AG08396 (cell line): ENCODE measurements around the gene STX10.

Source experiments
- DNase-seq: peaks from one replicate; pipeline ENCODE4 v3.0.0; 2012; ENCODE audit warnings: low spot score, mixed read lengths

Gene STX10

DNA sequence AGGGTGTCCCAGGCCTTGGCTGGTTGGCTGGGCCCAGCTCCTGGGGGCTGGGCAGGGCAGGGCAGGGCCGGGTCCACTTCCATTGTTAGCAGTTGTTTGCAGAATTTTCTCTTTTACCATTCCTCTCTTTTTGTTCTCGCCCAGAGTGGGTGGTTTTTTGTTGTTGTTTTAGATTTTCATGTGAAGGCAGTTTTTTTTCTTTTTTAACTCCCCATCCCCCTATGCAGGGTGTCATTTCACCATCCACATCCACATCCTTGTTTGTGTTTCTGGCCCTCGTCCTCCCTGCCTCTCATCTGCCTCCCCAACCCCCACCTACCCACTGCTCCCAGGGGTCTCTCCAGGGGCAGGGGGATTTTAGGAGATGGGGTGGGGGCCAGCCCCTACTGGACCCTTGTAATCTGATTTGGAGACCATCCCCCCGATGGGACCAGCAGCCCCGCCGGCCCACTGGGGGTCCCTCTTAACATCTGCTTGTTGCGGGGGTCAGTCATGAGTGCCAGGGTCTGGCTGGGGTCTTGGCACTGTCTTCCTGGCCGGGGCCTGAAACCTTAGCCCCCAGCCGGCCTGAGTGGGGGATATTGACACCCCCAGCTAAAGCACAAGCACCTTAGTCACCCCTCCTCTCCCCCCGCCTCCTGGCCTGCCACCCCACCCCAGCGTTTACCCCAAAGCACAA, 10.4 kb downstream of the STX10 start:
- no peak for DNase-seq

DNA sequence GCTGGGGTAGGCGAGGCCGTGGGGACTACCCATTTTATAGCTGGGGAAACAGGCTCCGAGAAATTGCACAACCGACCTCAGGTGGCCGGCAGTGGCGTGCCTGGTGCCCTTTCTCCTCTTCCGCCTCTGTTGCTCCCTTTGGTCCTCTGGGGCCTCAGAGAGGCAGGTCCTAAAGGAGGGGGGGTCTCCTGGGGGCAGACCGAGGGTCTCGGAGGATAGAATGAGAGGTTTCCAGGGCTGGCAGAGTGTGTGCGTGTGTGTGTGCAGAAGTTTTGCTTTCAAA, 11.3 kb downstream of the STX10 start:
- no peak for DNase-seq

DNA sequence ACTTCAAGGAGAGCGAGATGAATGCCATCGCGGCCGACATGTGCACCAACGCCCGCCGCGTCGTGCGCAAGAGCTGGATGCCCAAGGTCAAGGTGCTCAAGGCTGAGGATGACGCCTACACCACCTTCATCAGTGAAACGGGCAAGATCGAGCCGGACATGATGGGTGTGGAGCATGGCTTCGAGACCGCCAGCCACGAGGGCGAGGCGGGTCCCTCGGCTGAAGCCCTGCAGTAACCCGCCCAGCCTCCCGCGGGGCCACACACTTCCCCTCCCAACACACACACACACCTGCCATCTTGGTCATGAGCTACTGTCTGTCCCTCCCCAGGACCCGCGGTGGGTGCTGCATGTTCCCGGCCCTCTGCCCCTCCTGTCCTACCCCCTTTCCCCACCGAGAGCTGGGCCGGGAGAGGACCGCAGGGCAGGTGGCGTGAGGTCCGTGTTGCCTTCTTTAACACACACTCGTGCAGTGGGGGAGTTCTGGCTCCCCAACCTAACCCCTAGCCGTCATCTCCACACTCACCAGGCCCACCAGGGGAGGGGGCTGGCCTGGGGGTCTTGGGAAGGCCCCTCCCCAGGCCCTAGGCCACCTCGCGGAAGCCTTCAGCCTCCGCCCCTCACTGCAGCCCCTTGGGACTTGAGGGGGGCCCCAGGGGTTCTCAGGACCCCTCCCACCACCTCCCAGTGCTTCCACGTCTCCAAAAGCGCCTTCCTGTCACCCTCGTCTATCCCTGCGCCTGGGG, 11.8 kb downstream of the STX10 start:
- DNase-seq, result no peak

DNA sequence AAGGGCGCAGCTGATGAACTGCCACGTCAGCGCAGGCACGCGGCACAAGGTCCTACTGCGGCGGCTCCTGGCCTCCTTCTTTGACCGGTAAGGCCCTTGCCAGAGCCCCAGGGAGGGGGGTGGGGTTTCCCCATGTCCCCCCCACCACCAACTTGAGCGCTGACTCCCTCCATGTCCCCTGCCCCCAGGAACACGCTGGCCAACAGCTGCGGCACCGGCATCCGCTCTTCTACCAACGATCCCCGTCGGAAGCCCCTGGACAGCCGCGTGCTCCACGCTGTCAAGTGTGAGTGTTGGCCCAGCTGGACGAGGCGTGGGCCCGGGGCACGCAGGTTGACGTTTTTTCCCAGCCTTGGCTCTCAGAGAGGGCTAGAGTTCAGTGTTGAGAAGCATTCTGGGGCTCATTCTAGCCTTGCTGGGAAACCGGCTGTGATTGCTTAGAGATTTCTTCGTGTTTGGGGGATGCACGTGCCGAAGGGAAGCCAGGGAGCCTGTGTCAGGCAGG, 12.8 kb downstream of the STX10 start:
- DNase-seq, result no peak

DNA sequence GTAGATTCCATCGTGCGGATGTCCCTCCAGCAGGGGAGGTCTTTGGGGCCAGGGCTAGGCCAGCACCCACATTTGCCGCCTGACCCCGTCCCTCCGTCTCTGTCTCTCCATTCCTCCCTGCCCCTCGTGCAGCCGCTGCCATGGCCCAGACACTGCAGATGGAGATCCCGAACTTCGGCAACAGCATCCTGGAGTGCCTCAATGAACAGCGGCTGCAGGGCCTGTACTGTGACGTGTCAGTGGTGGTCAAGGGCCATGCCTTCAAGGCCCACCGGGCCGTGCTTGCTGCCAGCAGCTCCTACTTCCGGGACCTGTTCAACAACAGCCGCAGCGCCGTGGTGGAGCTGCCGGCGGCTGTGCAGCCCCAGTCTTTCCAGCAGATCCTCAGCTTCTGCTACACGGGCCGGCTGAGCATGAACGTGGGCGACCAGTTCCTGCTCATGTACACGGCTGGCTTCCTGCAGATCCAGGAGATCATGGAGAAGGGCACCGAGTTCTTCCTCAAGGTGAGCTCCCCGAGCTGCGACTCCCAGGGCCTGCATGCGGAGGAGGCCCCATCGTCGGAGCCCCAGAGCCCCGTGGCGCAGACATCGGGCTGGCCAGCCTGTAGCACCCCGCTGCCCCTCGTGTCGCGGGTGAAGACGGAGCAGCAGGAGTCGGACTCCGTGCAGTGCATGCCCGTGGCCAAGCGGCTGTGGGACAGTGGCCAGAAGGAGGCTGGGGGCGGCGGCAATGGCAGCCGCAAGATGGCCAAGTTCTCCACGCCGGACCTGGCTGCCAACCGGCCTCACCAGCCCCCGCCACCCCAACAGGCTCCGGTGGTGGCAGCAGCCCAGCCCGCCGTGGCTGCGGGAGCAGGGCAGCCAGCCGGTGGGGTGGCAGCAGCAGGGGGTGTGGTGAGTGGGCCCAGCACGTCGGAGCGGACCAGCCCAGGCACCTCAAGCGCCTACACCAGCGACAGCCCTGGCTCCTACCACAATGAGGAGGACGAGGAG, 14.8 kb downstream of the STX10 start:
- DNase-seq, result no peak

DNA sequence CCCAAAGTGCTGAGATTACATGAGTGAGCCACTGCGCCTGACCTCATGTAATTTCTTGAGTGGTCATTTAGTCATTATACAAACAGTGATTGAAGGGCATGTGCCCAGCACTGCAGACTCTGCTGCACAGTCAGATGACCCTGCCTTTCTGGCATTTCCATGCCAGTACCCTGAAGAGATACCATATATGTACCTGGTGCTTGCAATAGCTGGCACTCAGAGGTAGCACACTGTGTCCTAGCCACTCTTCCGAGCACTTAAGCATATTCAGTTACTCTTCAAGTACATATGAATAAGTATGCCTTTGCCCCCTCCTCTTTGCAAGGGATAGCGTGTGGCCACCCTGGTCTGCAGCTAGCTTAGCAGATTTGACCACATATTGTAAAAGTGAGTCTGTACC, 15.5 kb downstream of the STX10 start:
- no peak for DNase-seq

DNA sequence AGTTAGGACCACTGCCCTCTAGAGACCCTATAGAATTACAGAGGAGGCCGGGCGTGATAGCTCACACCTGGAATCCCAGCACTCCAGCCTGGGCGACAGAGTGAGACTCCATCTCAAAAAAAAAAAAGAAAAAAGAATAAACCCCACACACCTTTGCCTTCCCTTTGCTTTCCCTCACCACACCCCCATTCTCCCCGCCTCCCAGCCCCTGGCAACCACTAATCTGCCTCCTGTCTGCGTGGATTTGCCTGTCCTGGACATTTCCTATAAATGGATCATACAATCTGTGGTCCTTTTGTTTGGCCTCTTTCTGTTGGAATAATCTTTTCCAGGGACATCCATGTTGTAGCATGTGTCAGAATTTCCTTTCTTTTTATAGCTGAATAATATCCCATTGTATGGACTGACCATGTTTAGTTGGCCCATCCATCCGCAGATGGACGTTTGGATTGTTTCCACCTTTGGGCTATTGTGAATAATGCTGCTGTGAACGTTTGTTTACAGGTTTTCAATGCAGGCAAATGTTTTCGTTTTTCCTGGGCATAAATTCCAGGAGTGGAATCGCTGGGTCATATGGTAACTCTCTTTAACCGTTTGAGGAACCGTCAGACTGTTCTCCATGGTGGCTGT, 16.8 kb downstream of the STX10 start:
- no peak for DNase-seq

DNA sequence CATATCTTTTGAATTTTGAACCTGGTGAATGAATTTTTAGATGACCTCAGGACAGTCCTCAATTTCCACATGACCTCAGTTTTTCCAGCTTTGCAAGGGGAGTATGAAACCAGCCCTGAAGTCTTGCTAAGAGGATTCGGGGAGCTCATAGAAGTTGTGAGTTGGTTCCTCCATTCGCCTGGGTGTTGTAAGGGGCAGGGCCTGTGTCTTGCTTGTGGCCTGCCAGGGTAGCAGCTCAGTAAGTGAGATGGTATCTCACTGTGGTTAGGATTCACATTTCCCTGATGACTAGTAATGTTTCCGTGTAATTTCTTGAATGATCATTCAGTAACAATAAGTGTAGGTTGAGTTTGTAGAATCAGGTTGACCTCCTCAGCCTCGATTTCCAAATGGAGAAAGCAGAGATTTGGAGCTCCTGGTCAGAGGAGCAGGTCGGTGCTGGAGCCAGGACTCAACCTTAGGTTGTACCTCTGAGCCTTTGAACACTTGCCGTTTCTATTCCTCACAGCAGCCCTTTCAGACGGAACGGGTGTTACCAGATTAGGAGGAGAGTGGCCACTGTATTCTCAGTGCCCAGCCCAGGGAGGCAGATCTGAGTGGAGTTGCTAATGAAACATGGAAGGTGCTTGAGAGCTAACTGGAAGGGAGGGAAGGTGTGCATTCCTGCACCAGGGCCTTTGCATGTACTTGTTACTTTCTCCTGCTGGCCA, 17.5 kb downstream of the STX10 start:
- peak; percentile 79 for DNase-seq

DNA sequence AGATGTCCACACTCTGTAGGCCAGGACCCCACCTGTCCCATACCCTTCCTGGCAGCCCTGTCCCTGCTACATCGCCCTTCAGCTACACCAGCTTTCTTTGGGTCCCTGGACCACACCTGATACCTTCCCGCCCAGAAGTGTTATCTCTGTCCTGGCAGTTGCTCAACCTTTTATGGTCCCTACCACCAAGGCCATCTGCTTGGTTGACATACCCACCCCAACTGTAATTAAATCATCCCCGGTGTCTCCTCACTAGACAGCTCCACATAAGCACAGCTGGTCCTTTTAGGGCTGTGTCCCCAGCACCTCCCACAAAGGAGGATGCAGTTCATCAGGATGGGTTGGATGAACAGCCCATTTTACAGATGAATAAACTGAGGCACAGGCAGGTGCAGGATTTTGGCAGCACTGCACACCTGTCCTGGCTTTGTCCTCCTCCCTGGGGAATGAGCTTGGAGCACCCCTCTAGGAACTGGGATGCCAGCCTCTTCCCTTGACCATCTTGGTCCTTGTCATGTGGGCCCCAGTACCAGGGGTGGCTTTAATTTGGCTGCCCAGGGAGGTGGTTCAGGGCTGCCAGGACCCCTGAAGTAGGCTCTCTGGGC, 19.2 kb downstream of the STX10 start:
- no peak for DNase-seq

DNA sequence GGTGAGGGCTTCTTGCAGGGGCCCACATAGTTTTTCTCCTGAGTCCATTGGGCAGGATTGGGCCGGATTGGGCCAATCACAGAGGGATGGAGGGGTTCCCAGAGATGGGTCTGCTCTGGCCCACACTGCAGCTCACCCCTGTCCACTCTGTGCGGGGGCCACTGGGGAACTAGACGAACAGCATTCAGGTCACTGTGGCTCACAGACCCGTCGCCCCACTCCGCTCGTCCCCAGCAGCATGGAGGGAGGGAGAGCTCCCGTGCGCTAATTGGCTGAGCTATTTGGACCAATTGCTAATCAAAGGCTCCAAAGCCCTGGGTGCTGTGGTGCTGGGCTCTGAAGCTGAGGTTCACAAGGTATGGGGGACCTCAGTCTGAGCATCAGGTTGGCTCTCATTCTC, 20.8 kb downstream of the STX10 start:
- no peak for DNase-seq

DNA sequence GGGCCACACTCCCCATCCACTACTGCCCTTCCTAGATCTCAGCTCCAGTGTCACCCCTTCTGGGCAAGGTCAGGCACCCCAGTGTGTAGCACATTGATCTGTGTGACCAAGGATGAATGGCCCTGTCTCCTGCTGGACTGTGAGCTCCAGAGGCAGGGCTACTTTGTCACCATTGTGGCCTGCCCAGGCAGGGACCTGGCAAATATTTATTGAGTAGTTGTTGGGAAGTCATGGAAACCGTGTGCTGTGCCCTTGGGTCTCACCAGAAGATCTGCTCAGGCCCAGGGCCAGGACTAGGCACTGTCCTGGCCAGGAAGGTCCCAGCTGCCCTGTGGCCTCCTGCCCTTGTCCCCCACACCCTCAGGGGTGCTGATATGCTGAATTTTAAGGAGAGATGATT, 21.6 kb downstream of the STX10 start:
- no peak for DNase-seq

DNA sequence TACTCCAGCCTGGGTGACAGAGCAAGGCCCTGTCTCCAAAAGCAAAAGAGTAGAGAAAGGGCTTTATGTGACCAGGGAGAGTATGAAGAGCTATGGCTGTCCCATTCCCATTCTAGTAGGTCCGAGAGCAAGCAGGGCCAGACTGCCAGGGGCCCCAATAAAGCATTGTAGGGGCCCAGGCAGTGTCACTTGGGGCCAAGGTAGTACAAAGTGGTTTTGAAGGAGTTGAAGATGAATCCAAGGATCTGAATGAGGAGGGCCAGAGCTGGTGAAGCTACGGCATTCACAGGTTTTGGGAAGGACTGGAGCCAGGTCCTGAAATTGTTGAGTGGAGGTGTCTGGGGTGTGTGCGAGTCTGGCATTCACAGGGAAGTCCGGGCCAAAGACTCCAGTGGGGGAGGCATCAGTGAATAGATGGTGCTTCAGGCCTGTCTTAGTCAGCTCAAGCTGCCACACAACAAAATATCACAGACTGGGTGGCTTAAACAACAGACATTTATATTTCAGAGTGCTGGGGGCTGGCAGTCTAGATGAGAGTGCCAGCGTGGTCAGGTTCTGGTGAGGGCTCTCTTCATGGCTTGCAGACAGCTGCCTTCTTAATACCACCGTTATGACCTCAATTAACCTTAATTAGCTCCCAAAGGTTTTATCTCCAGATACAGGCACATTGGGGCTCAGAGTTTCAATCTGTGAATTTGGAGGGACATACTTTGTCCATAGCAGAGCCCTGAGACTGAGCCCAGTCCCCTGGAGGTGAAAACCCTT, 22.2 kb downstream of the STX10 start:
- DNase-seq, result no peak

DNA sequence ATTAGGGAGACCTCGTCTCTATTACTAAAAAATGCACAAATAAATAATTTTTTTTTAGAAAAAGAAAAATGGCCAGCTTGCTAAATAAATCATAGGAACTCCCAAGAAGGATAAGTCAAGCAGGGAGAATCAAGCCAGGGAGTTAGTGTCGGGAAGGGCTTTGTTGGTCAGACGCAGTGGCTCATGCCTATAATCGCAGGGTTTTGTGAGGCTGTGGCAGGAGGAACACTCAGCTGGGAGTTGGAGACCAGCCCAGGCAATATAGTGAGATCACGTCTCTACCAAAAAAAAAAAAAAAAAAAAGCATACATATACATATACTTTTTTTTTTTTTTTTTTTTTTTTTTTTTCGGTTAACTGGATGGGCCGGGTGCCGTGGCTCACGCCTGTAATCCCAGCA, 23.1 kb downstream of the STX10 start:
- no peak for DNase-seq

DNA sequence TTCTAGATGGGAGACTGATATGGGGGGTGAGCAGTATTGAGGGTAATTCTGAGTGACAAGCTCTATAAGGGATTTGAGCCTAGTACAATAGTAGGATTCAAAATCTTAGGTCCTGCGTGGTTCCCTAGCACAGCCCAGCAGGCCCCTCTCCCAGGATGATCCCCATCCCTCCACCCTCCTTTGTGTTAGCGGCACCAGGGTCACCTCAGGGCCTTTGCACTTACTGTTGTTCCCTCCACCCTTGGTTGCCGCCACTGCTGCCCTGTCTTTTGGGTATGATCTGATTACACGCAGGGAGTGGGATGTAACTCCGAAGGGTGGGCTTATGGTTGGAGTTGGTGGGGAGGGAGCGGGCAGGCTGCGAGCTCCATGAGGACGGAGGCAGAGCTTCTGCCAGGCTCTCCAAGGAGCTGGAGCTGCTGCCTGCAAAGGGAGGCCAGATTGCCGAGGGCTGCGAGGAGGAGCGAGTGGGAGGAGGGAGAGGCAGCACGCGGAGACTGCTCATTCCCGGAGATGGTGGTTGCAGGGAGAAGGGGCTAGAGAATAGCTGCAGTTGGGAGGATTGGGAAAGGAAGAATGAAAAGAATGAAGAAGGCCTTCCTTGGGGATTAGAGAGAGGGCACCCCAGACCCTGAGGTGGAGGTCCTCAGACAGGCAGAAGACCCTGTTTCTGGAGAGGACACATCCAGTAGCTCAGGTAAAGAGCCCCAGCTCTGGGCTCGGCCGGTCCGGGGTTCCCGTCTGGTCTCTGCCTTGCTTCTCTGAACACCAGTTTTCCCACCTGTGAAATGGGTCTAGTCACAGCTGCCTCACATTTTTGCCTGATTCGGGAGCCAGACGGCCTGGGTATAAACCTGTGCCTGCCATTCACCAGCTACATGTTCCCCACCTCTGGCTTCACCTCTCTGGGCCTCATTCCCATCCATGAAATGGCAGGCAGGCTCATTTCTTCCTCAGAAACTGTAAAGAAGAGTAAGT, 26.9 kb downstream of the STX10 start:
- no peak for DNase-seq

DNA sequence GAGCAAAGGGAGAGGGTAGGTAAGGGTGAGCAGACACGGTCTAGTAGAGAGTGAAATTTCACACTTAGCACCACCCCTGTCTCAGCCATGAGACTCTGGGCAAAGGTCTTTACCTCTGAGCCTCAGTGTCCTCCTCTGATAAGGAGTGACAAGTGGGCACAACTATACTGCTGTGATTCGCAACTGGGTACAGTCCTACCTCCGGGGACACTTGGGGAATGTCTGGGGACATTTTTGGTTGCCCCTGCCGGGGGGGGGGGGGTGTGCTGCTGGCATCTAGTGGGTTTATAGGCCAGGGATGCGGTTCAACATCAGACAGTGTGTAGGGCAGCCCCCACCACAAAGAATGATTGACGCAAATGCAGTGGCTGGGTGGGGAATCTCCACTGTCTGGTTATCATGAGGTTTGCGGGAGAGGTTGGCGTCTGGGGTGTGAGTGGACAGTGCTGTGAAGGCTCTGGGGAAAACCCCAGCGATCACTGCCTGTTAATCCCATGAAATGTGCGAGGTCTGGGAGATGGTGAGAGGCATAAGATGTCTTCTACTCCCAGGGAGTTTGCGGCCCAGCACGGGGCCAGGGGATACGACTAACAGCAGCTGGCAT, 27.8 kb downstream of the STX10 start:
- DNase-seq, result no peak

DNA sequence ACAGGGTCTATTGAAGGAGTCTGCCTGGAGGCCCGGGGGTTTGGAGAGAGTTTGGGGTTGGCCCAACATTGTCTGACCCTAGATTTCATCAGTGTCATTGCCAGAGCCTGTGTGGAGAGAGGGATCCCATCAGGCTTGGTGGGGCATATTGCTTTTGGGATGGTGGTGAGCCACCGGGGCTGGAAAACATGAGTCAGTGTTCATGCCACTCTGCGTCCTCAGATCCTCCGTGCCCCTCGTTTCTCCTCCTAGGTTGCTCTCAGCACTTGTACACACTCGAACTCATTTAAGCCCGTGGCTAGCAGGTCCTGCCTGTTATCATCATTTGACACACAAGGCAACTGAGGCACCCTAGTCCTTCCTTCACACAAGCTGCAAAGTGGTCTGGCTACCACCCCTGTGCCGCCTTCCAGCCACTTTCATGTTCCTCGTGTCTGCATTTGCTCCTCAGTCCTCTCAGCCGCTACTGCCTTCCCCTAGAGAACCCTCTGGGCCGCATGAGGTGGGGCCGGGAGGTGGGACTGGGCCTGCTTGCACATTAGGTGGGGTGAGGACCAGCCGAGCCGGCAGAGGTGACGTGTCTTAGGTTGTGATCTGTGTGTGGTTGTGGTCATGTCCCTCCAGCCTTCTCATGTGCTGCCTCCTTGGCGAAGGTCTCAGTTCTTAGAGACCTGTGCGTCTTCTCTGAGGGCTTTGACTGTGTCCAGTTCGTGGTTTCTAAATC, 28.5 kb downstream of the STX10 start:
- no peak for DNase-seq

DNA sequence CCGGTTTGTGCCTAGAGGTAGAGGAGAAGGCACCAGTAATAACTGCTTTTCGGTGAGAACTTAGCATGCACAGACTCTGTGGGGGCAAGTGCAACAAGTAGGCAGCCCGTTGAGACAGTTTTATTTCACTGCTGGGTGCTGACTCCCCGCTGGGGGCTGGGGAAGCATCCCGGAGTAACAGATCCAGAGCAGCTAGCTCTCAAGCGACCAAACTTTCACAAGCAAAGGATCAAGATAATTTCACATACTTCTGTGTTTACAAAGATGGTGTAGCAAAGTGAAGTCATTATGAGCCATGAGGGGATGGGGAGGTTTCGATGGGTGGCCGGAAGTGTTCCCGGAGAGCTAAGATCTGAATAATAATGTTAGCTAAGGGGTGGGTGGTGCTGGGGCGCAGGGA, 29.4 kb downstream of the STX10 start:
- peak; percentile 63 for DNase-seq

DNA sequence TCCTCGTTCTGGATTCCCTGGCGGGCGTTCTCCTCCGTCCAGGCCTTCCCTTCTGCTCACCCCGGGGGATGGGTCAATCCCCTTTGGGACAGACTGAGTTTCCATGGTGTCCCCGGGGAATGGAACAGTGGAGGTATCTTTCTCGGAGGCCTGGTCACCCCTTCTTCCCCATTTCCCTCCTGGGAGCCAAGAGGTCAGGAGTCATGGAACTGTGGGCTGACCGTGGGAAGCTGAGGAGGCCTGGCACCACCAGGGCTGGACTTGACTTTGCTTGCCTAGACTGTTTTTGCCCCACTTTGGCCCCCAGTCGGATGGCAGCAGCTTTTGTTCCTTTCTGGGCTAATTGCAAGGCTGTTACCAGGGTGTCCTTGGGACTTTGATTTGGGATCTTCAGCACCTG, 30.1 kb downstream of the STX10 start:
- no peak for DNase-seq
